ENCODE results near the gene MSLN. TPM values are rescaled to one million over a fixed set of nuclear protein-coding genes. Genes with fewer than 3 reads are reported as not detected.

Gene MSLN
- total and polyA plus RNA-seq, 2 of the 13 experiments (the other 11 are each of a cell fraction or from before 2014, with no cell fraction given), result 2.0 to 2.3 TPM

- TF ChIP-seq ZKSCAN1 (IDR thresholded peaks at IDR 0.05; ENCODE audit: low read length) (no peak), ZNF777 (CRISPR knock-in tag; IDR thresholded peaks at IDR 0.05) (peak; percentile 74), SIX1 (CRISPR knock-in tag; IDR thresholded peaks at IDR 0.05; ENCODE audit: borderline replicate concordance) (no peak), FOXK2 (IDR thresholded peaks at IDR 0.05) (no peak), AGO1 (IDR thresholded peaks at IDR 0.05; ENCODE audit: low read depth, low read length, poor library complexity, severe bottlenecking) (peak; percentile 41), ELF3 (CRISPR knock-in tag; IDR thresholded peaks at IDR 0.05) (no peak), MIER2 (CRISPR knock-in tag; IDR thresholded peaks at IDR 0.05) (0 out of 2 replicates have a peak, but pooled peaks have one; percentile 21), ATF7 (IDR thresholded peaks at IDR 0.05) (no peak), ATF7 (CRISPR knock-in tag; IDR thresholded peaks at IDR 0.05) (no peak), SALL1 (CRISPR knock-in tag; IDR thresholded peaks at IDR 0.05) (peak; percentile 39; the same call in 1 of the 2 replicates), GABPB1 (CRISPR knock-in tag; IDR thresholded peaks at IDR 0.05) (peak; percentile 60; the same call in 1 of the 2 replicates), DNMT1 (CRISPR knock-in tag; IDR thresholded peaks at IDR 0.05) (0 out of 2 replicates have a peak, but pooled peaks have one; percentile 43), RAD21 (CRISPR knock-in tag; IDR thresholded peaks at IDR 0.05) (peak; percentile 97), YEATS4 (CRISPR knock-in tag; IDR thresholded peaks at IDR 0.05; ENCODE audit: borderline replicate concordance) (no peak; the same call in 1 of the 2 replicates), SMC3 (IDR thresholded peaks at IDR 0.05; ENCODE audit: low read length) (peak; percentile 38; the same call in 1 of the 2 replicates), BORCS8-MEF2B (CRISPR knock-in tag; IDR thresholded peaks at IDR 0.05) (no peak), ZNF691 (CRISPR knock-in tag; IDR thresholded peaks at IDR 0.05; ENCODE audit: borderline replicate concordance, low read depth) (peak; percentile 52; the same call in 1 of the 2 replicates), ERF (CRISPR knock-in tag; IDR thresholded peaks at IDR 0.05) (0 out of 2 replicates have a peak, but pooled peaks have one; percentile 27), ZNF629 (CRISPR knock-in tag; conservative IDR thresholded peaks at IDR 0.05) (no peak), FOSL1 (CRISPR knock-in tag; IDR thresholded peaks at IDR 0.05; ENCODE audit: borderline replicate concordance) (no peak), MLXIP (CRISPR knock-in tag; IDR thresholded peaks at IDR 0.05; ENCODE audit: borderline replicate concordance) (no peak), KDM2A (CRISPR knock-in tag; IDR thresholded peaks at IDR 0.05; ENCODE audit: borderline replicate concordance, low read depth) (peak; percentile 35; the same call in 1 of the 2 replicates), SMYD3 (CRISPR knock-in tag; IDR thresholded peaks at IDR 0.05) (no peak), TARDBP (CRISPR knock-in tag; IDR thresholded peaks at IDR 0.05) (peak; percentile 14; the same call in 1 of the 2 replicates), HIVEP1 (CRISPR knock-in tag; IDR thresholded peaks at IDR 0.05) (no peak), ZNF24 (IDR thresholded peaks at IDR 0.05) (no peak), DRAP1 (CRISPR knock-in tag; IDR thresholded peaks at IDR 0.05) (no peak), MEIS1 (CRISPR knock-in tag; IDR thresholded peaks at IDR 0.05; ENCODE audit: borderline replicate concordance) (peak; percentile 46; the same call in 1 of the 2 replicates), STAG1 (CRISPR knock-in tag; IDR thresholded peaks at IDR 0.05) (peak; percentile 96), GZF1 (CRISPR knock-in tag; IDR thresholded peaks at IDR 0.05) (no peak)
Measured at GRCh38 chr16:711548-712320, 48.8 kb upstream of the MSLN start (continued).

Data from HepG2 (cell line).